Neural cell (in vitro differentiated cells): ENCODE data around the gene CRLF1. TPM values are rescaled to one million over a fixed set of nuclear protein-coding genes. Genes with fewer than 3 reads are reported as not detected.

Experiments
- H2AFZ ChIP-seq: fragments of 200-600, 300-800 bp; sonication (generic), shearing (Covaris generic); 2 replicates; pipeline ENCODE4 v1.6.0; 2014; ENCODE audit warnings: low read depth, mild to moderate bottlenecking, antibody characterized with exemption, low read length, moderate library complexity
- H3F3A ChIP-seq: fragments of 200-600 bp; shearing (Covaris generic); 2 replicates; pipeline ENCODE4 v1.6.1; 2016; ENCODE audit warnings: mild to moderate bottlenecking, moderate library complexity, mixed read lengths, antibody characterized with exemption, low read length; ENCODE audit not compliant: insufficient read depth, poor library complexity, severe bottlenecking
- H3K27ac ChIP-seq: fragments of 200-600, 300-800 bp; sonication (generic), shearing (Covaris generic); 2 replicates; pipeline ENCODE4 v1.5.1; 2014; ENCODE audit warnings: mild to moderate bottlenecking, low read length, moderate library complexity
- H3K27me3 ChIP-seq: fragments of 300-800, 200-600 bp; sonication (generic), shearing (Covaris generic); 2 replicates; pipeline ENCODE4 v1.6.0; 2014; ENCODE audit warnings: mild to moderate bottlenecking, low read depth, low read length, moderate library complexity; ENCODE audit not compliant: insufficient read depth
- H3K36me3 ChIP-seq: fragments of 300-800, 200-600 bp; sonication (generic), shearing (Covaris generic); 2 replicates; pipeline ENCODE4 v1.5.1; 2014; ENCODE audit warnings: mild to moderate bottlenecking, antibody characterized with exemption, low read length, moderate library complexity; ENCODE audit not compliant: insufficient read depth
- H3K4me2 ChIP-seq: fragments of 300-800, 200-600 bp; sonication (generic), shearing (Covaris generic); 2 replicates; pipeline ENCODE4 v1.6.0; 2014; ENCODE audit warnings: mild to moderate bottlenecking, low read length
- H3K4me3 ChIP-seq: fragments of 300-800, 200-600 bp; sonication (generic), shearing (Covaris generic); 2 replicates; pipeline ENCODE4 v1.5.1; 2014; ENCODE audit warnings: mild to moderate bottlenecking, low read length, moderate library complexity
- H3K79me2 ChIP-seq: fragments of 200-600 bp; shearing (Covaris generic); replicated peaks from 2 replicates; pipeline ENCODE4 v1.6.0; 2014; ENCODE audit warnings: mild to moderate bottlenecking, low read length, moderate library complexity; ENCODE audit not compliant: insufficient read depth
- H3K9ac ChIP-seq: fragments of 300-800, 200-600 bp; sonication (generic), shearing (Covaris generic); 2 replicates; pipeline ENCODE4 v1.6.1; 2016; ENCODE audit warnings: mild to moderate bottlenecking, low read length, mixed read lengths
- H3K9me2 ChIP-seq: fragments of 200-600 bp; shearing (Covaris generic); 2 replicates; pipeline ENCODE4 v1.6.1; 2016; ENCODE audit warnings: mild to moderate bottlenecking, low read length, mixed read lengths; ENCODE audit not compliant: insufficient read depth
- H3K9me3 ChIP-seq: fragments of 200-600, 300-800 bp; sonication (generic), shearing (Covaris generic); 2 replicates; pipeline ENCODE4 v1.6.1; 2016; ENCODE audit warnings: mild to moderate bottlenecking, mixed run types, low read length, moderate library complexity, mixed read lengths
- H4K20me1 ChIP-seq: fragments of 200-600 bp; shearing (Covaris generic); 2 replicates; pipeline ENCODE4 v1.6.1; 2016; ENCODE audit warnings: mild to moderate bottlenecking, mixed run types; ENCODE audit not compliant: insufficient read depth
- EP300 ChIP-seq: fragments of 450-650 bp; conservative IDR thresholded peaks from 2 replicates; pipeline ENCODE4 v1.6.1; 2014; ENCODE audit warnings: antibody characterized with exemption, mild to moderate bottlenecking, moderate library complexity; ENCODE audit not compliant: poor library complexity, severe bottlenecking
- EZH2 ChIP-seq: fragments of 200-600, 300-800 bp; shearing (Covaris generic), sonication (generic); IDR thresholded peaks from 2 replicates; pipeline ENCODE4 v1.6.1; 2014; ENCODE audit warnings: antibody characterized with exemption, low read length, borderline replicate concordance, mild to moderate bottlenecking; ENCODE audit not compliant: insufficient read depth, poor library complexity, severe bottlenecking
- MXI1 ChIP-seq: fragments of 450-650 bp; conservative IDR thresholded peaks from 2 replicates; pipeline ENCODE4 v1.6.1; 2014; ENCODE audit warnings: antibody characterized with exemption, mild to moderate bottlenecking; ENCODE audit not compliant: poor library complexity, severe bottlenecking
- POLR2AphosphoS5 ChIP-seq: IDR thresholded peaks from 2 replicates; pipeline ENCODE4 v1.6.1; 2012
- RAD21 ChIP-seq: fragments of 450-650 bp; conservative IDR thresholded peaks from 2 replicates; pipeline ENCODE4 v1.6.1; 2014; ENCODE audit warnings: antibody characterized with exemption, mild to moderate bottlenecking, moderate library complexity
- SMC3 ChIP-seq: fragments of 450-650 bp; conservative IDR thresholded peaks from 2 replicates; pipeline ENCODE4 v1.6.1; 2014; ENCODE audit warnings: antibody characterized with exemption, mild to moderate bottlenecking, moderate library complexity; ENCODE audit not compliant: poor library complexity
- TAF1 ChIP-seq: IDR thresholded peaks from 2 replicates; pipeline ENCODE4 v1.6.1; 2012; ENCODE audit warnings: low read depth
- polyA plus RNA-seq: library from polyadenylated mRNA; depleted of rRNA; stranded (reverse); fragments of >200 nt; gene quantifications from 2 replicates; pipeline ENCODE4 v1.2.3, GENCODE V29; 2014
- TF ChIP-seq, protein P1 (sequence below): IDR thresholded peaks from 2 replicates; pipeline ENCODE4 v1.6.1; 2012; ENCODE audit warnings: borderline replicate concordance
- TF ChIP-seq, protein P2 (sequence below): fragments of 450-650 bp; IDR thresholded peaks from 2 replicates; pipeline ENCODE4 v1.5.1; 2014; ENCODE audit warnings: antibody characterized with exemption, mild to moderate bottlenecking, moderate library complexity; ENCODE audit not compliant: poor library complexity, severe bottlenecking

The CRLF1 gene
- polyA plus RNA-seq, 1 donor from 2014 or later = 14.2 TPM

- Histone ChIP-seq H3K27me3 (peaks cover 29% of the 10 kb centered on the region), H2AFZ (no peak overlapping the region), H3K36me3 (no peaks in the 10 kb centered on the region), H3K4me3 (no peak overlapping the region), H3K27ac (no peak overlapping the region), H3K9me3 (no peaks in the 10 kb centered on the region), H3K9ac (no peak overlapping the region), H3K79me2 (no peaks in the 10 kb centered on the region), H3K4me2 (no peak overlapping the region), H3F3A (no peaks in the 10 kb centered on the region), H3K9me2 (no peaks in the 10 kb centered on the region), H4K20me1 (no peaks in the 10 kb centered on the region)
- TF ChIP-seq POLR2AphosphoS5 = no peak
- TF ChIP-seq EZH2 = no peak
- no peak for TF ChIP-seq TAF1
- TF ChIP-seq, protein P1, sequence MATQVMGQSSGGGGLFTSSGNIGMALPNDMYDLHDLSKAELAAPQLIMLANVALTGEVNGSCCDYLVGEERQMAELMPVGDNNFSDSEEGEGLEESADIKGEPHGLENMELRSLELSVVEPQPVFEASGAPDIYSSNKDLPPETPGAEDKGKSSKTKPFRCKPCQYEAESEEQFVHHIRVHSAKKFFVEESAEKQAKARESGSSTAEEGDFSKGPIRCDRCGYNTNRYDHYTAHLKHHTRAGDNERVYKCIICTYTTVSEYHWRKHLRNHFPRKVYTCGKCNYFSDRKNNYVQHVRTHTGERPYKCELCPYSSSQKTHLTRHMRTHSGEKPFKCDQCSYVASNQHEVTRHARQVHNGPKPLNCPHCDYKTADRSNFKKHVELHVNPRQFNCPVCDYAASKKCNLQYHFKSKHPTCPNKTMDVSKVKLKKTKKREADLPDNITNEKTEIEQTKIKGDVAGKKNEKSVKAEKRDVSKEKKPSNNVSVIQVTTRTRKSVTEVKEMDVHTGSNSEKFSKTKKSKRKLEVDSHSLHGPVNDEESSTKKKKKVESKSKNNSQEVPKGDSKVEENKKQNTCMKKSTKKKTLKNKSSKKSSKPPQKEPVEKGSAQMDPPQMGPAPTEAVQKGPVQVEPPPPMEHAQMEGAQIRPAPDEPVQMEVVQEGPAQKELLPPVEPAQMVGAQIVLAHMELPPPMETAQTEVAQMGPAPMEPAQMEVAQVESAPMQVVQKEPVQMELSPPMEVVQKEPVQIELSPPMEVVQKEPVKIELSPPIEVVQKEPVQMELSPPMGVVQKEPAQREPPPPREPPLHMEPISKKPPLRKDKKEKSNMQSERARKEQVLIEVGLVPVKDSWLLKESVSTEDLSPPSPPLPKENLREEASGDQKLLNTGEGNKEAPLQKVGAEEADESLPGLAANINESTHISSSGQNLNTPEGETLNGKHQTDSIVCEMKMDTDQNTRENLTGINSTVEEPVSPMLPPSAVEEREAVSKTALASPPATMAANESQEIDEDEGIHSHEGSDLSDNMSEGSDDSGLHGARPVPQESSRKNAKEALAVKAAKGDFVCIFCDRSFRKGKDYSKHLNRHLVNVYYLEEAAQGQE = no peak
- TF ChIP-seq, protein P2, sequence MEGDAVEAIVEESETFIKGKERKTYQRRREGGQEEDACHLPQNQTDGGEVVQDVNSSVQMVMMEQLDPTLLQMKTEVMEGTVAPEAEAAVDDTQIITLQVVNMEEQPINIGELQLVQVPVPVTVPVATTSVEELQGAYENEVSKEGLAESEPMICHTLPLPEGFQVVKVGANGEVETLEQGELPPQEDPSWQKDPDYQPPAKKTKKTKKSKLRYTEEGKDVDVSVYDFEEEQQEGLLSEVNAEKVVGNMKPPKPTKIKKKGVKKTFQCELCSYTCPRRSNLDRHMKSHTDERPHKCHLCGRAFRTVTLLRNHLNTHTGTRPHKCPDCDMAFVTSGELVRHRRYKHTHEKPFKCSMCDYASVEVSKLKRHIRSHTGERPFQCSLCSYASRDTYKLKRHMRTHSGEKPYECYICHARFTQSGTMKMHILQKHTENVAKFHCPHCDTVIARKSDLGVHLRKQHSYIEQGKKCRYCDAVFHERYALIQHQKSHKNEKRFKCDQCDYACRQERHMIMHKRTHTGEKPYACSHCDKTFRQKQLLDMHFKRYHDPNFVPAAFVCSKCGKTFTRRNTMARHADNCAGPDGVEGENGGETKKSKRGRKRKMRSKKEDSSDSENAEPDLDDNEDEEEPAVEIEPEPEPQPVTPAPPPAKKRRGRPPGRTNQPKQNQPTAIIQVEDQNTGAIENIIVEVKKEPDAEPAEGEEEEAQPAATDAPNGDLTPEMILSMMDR = no peak
- TF ChIP-seq RAD21 = no peak
- TF ChIP-seq EP300 = no peak
- no peak for TF ChIP-seq SMC3
- TF ChIP-seq MXI1 = no peak
These were observed 7.1 kb downstream of the CRLF1 start for GRCh38 chr19:18599485-18599884.

- no peak overlapping the region for H2AFZ ChIP-seq
- H3K27ac ChIP-seq = no peak overlapping the region
- no peak overlapping the region for H3K4me3 ChIP-seq
- no peaks in the 10 kb centered on the region for H3K9me2 ChIP-seq
- peaks cover 15% of the 10 kb centered on the region for H3K27me3 ChIP-seq
- H3K9ac ChIP-seq = no peak overlapping the region
- H4K20me1 ChIP-seq = no peaks in the 10 kb centered on the region
- no peak overlapping the region for H3K4me2 ChIP-seq
- no peaks in the 10 kb centered on the region for H3K79me2 ChIP-seq
- no peaks in the 10 kb centered on the region for H3K9me3 ChIP-seq
- H3K36me3 ChIP-seq = no peaks in the 10 kb centered on the region
- TF ChIP-seq EP300 (no peak), POLR2AphosphoS5 (no peak), TAF1 (no peak), RAD21 (no peak)
- H3F3A ChIP-seq = no peaks in the 10 kb centered on the region
These were observed 8.6 kb downstream of the CRLF1 start for GRCh38 chr19:18597809-18598660.
